Measurements from ENCODE around the gene SPATA31D3. TPM values are rescaled to one million over a fixed set of nuclear protein-coding genes. Genes with fewer than 3 reads are reported as not detected.

Gene SPATA31D3
- polyA plus RNA-seq, 1 donor from 2014 or later = not detected

Other genes with a start within 250 kb of the SPATA31D3 start
- gene SPATA31D4, start 15.1 kb upstream of the SPATA31D3 start, polyA plus RNA-seq = not detected
- not detected for gene SPATA31D1, start 45.3 kb downstream of the SPATA31D3 start, polyA plus RNA-seq

Measured in IgD-negative memory B cell (primary cell).